PC-3 (cell line): ENCODE measurements around the gene UBE2E2. TPM values are rescaled to one million over a fixed set of nuclear protein-coding genes. Genes with fewer than 3 reads are reported as not detected.

Experiments
- ATAC-seq: fragments of 200-7000 bp; cut with Tn5 transposase; 2 replicates; pipeline ENCODE4 v1.9.1; 2020; ENCODE audit warnings: mild to moderate bottlenecking, moderate library complexity
- BruUV-seq: library from RNA; stranded (reverse); fragments of 400-500 nt; replicated peaks from 2 replicates; lab custom pipeline; 2021; lab: Mats Ljungman, UMichigan
- CTCF ChIA-PET: fragments of 300-600 bp; sonication (Branson Sonifier 250); formaldehyde crosslinking; loops from one replicate; lab custom pipeline; 2022; ENCODE audit warnings: antibody characterized with exemption; lab: Charles Lee
- POLR2A ChIA-PET: fragments of 300-600 bp; sonication (Branson Sonifier 250); formaldehyde crosslinking; loops from one replicate; lab custom pipeline; 2022; ENCODE audit warnings: antibody characterized with exemption; ENCODE audit not compliant: unreplicated experiment; lab: Charles Lee
- DNase-seq: peaks from one replicate; pipeline ENCODE4 v3.0.0-alpha.2; 2015
- H2AFZ ChIP-seq: fragments of 300-600 bp; sonication (generic); 2 replicates; pipeline ENCODE4 v1.6.0; 2016; ENCODE audit warnings: antibody characterized with exemption, low read length
- H3F3A ChIP-seq: fragments of 300-600 bp; sonication (generic); one replicate; pipeline ENCODE4 v1.6.0; 2017; ENCODE audit warnings: antibody characterized with exemption, low read length, control low read depth, mild to moderate bottlenecking; ENCODE audit not compliant: unreplicated experiment
- H3K27ac ChIP-seq: fragments of 300-600 bp; sonication (generic); 2 replicates; pipeline ENCODE4 v1.5.1; 2016; ENCODE audit warnings: mild to moderate bottlenecking, low read length
- H3K27me3 ChIP-seq: fragments of 300-600 bp; sonication (generic); 2 replicates; pipeline ENCODE4 v1.6.1; 2016; ENCODE audit warnings: low read length, mixed read lengths
- H3K36me3 ChIP-seq: fragments of 300-600 bp; sonication (generic); 2 replicates; pipeline ENCODE4 v1.6.1; 2016; ENCODE audit warnings: low read depth, mixed run types, low read length, mixed read lengths
- H3K4me1 ChIP-seq: fragments of 300-600 bp; sonication (generic); 2 replicates; pipeline ENCODE4 v1.5.1; 2016; ENCODE audit warnings: low read length; ENCODE audit not compliant: insufficient read depth
- H3K4me2 ChIP-seq: fragments of 300-600 bp; sonication (generic); 2 replicates; pipeline ENCODE4 v1.6.0; 2016; ENCODE audit warnings: low read length
- H3K4me3 ChIP-seq: fragments of 300-600 bp; sonication (generic); 2 replicates; pipeline ENCODE4 v1.5.1; 2016; ENCODE audit warnings: mild to moderate bottlenecking, low read length, mixed read lengths
- H3K79me2 ChIP-seq: fragments of 300-600 bp; sonication (generic); 2 replicates; pipeline ENCODE4 v1.6.1; 2017; ENCODE audit warnings: low read length, mixed read lengths
- H3K9ac ChIP-seq: fragments of 300-600 bp; sonication (generic); 2 replicates; pipeline ENCODE4 v1.6.0; 2016; ENCODE audit warnings: mild to moderate bottlenecking, low read length
- H3K9me2 ChIP-seq: fragments of 300-600 bp; sonication (generic); replicated peaks from 2 replicates; pipeline ENCODE4 v1.6.1; 2016; ENCODE audit warnings: mixed run types, low read length, mixed read lengths
- H3K9me3 ChIP-seq: fragments of 300-600 bp; sonication (generic); 2 replicates; pipeline ENCODE4 v1.6.1; 2016; ENCODE audit warnings: low read length, mixed read lengths
- H4K20me1 ChIP-seq: fragments of 300-600 bp; sonication (generic); 2 replicates; pipeline ENCODE4 v1.6.1; 2016; ENCODE audit warnings: low read length, mixed read lengths
- CTCF ChIP-seq: fragments of 300-600 bp; sonication (generic); conservative IDR thresholded peaks from 2 replicates; pipeline ENCODE4 v1.5.1; 2017; ENCODE audit warnings: antibody characterized with exemption, low read depth, mild to moderate bottlenecking, low read length
- EZH2 ChIP-seq: fragments of 300-600 bp; sonication (generic); IDR thresholded peaks from one replicate; pipeline ENCODE4 v1.6.1; 2017; ENCODE audit warnings: antibody characterized with exemption, mild to moderate bottlenecking, low read length; ENCODE audit not compliant: unreplicated experiment
- EZH2phosphoT487 ChIP-seq: fragments of 300-600 bp; sonication (generic); IDR thresholded peaks from 2 replicates; pipeline ENCODE4 v1.6.1; 2018; ENCODE audit warnings: mild to moderate bottlenecking, antibody characterized with exemption, low read length, borderline replicate concordance
- intact Hi-C: fragments of 100-400 bp; cut with micrococcal nuclease; formaldehyde crosslinking; loops from 2 replicates; pipeline ENCODE4 v1.9.0; 2023
- total RNA-seq: library from RNA; depleted of rRNA; stranded (reverse); fragments of >200 nt; gene quantifications from 2 replicates; pipeline ENCODE4 v1.2.3, GENCODE V29; 2014

The UBE2E2 gene
- total RNA-seq, 1 experiment from 2014 or later: 25.6 TPM

- intact Hi-C loops: no loop called here
- Histone ChIP-seq H4K20me1 (no peaks in the 10 kb centered on the region), H3K9me3 (no peaks in the 10 kb centered on the region), H3K4me1 (no peaks in the 10 kb centered on the region), H2AFZ (no peak overlapping the region), H3K79me2 (no peaks in the 10 kb centered on the region), H3K9me2 (no peaks in the 10 kb centered on the region), H3K36me3 (no peaks in the 10 kb centered on the region), H3K4me3 (no peak overlapping the region), H3K9ac (no peak overlapping the region), H3K4me2 (no peak overlapping the region), H3F3A (no peaks in the 10 kb centered on the region), H3K27ac (no peak overlapping the region), H3K27me3 (no peaks in the 10 kb centered on the region)
- BruUV-seq: no TSS peak
- ChIA-PET CTCF (no interaction called here), POLR2A (no interaction called here)
- no peak for TF ChIP-seq EZH2phosphoT487
- no peak for TF ChIP-seq EZH2
- no peak for TF ChIP-seq CTCF
- ATAC-seq (no peak), DNase-seq (no peak)
Observed at GRCh38 chr3:23418026-23418425, 214.9 kb downstream of the UBE2E2 start.

- Histone ChIP-seq H3K4me1 (no peaks in the 10 kb centered on the region), H4K20me1 (no peaks in the 10 kb centered on the region), H3K9me3 (no peaks in the 10 kb centered on the region), H3K27ac (no peak overlapping the region), H3K4me3 (no peak overlapping the region), H3K27me3 (no peaks in the 10 kb centered on the region), H3K36me3 (no peaks in the 10 kb centered on the region), H3K9me2 (no peaks in the 10 kb centered on the region), H3K4me2 (no peak overlapping the region), H3F3A (no peaks in the 10 kb centered on the region), H3K9ac (no peak overlapping the region), H2AFZ (no peak overlapping the region), H3K79me2 (no peaks in the 10 kb centered on the region)
- POLR2A ChIA-PET: interaction anchor here (0.6 kb wide), 1 partner anchor 381 kb away, joined by 3 read pairs; no protein-coding TSS in a partner anchor
- ATAC-seq: 0 out of 2 replicates have a peak, but pooled peaks have one; percentile 24
- TF ChIP-seq CTCF: no peak
- no peak for TF ChIP-seq EZH2phosphoT487
- no peak for TF ChIP-seq EZH2
- intact Hi-C loops: no loop called here
- no peak for DNase-seq
- CTCF ChIA-PET: no interaction called here
- BruUV-seq: no TSS peak
Observed at GRCh38 chr3:23421811-23422516, 218.8 kb downstream of the UBE2E2 start.

- Histone ChIP-seq H3K4me1 (no peaks in the 10 kb centered on the region), H3K9me3 (no peaks in the 10 kb centered on the region), H3K9ac (no peak overlapping the region), H3K36me3 (no peaks in the 10 kb centered on the region), H3K79me2 (no peaks in the 10 kb centered on the region), H3K4me3 (no peak overlapping the region), H3K27me3 (no peaks in the 10 kb centered on the region), H3F3A (no peaks in the 10 kb centered on the region), H3K9me2 (no peaks in the 10 kb centered on the region), H2AFZ (no peak overlapping the region), H4K20me1 (no peaks in the 10 kb centered on the region), H3K27ac (no peak overlapping the region), H3K4me2 (no peak overlapping the region)
- ChIA-PET POLR2A (interaction anchor here (0.6 kb wide), 1 partner anchor 381 kb away, joined by 3 read pairs; no protein-coding TSS in a partner anchor), CTCF (no interaction called here)
- intact Hi-C loops: no loop called here
- ATAC-seq (no peak), DNase-seq (no peak)
- TF ChIP-seq EZH2phosphoT487: no peak
- no peak for TF ChIP-seq EZH2
- no peak for TF ChIP-seq CTCF
- no TSS peak for BruUV-seq
Observed at GRCh38 chr3:23422517-23422851, 219.4 kb downstream of the UBE2E2 start.
